Right atrium auricular region (tissue), 2 donors: ENCODE data around the gene CADPS. TPM values are rescaled to one million over a fixed set of nuclear protein-coding genes. Genes with fewer than 3 reads are reported as not detected.

Experiments
- DNase-seq: peaks from one replicate; pipeline ENCODE4 v3.0.0-alpha.2; 2019; ENCODE audit warnings: low spot score
- H3K27ac ChIP-seq, 2 donors: fragments of 200-600 bp; sonication (generic); 1 replicate in 1 of 2; 2 replicates in 1 of 2; pipeline ENCODE4 v1.5.1; 2016 to 2019
- H3K27me3 ChIP-seq, 2 donors: fragments of 200-600 bp; sonication (generic); one replicate each; pipeline versions ENCODE4 v1.5.1 to v1.6.0; 2017 to 2019
- H3K36me3 ChIP-seq: fragments of 200-600 bp; sonication (generic); one replicate; pipeline ENCODE4 v1.5.1; 2016
- H3K4me1 ChIP-seq, 2 donors: fragments of 200-600 bp; sonication (generic); one replicate each; pipeline versions ENCODE4 v1.5.1 to v1.6.0; 2017 to 2019
- H3K4me3 ChIP-seq, 2 donors: fragments of 200-600 bp; sonication (generic); 1 replicate in 1 of 2; 2 replicates in 1 of 2; pipeline ENCODE4 v1.5.1; 2017 to 2019; ENCODE audit warnings: mild to moderate bottlenecking in 1 of 2, moderate library complexity in 1 of 2
- H3K9me3 ChIP-seq, 2 donors: fragments of 200-600 bp; sonication (generic); one replicate each; pipeline ENCODE4 v1.5.1; 2019
- CTCF ChIP-seq, 2 donors: fragments of 200-600 bp; sonication (generic); IDR thresholded peaks; one replicate each; pipeline ENCODE4 v1.5.1; 2019; ENCODE audit warnings: antibody characterized with exemption in 2 of 2
- total RNA-seq, 2 donors: library from RNA; depleted of rRNA; stranded (reverse); fragments of >200 nt; gene quantifications; one replicate each; pipeline ENCODE4 v1.1.0, GENCODE V29; 2016

Gene CADPS
- total RNA-seq, 2 donors from 2014 or later, result 16.1 to 48.2 TPM

DNA sequence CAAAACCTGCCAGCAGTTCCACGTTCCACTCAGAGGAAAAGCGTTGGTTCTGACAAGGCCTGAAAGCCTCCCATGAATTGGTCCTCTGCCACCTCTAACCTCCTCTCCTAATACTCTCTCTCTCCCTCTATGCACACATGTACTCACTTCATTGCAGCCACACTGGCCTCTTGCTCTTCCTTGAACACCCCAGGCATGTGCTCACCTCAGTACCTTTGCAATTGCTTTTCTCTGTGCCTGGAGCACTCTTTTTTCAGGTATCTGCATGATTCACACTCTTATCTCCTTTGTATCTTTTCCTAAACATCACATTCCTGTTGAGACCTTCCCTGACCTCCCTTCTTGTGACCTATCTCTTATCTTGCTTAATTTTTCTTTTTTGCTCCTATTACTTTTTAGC lies 323.7 kb downstream of the CADPS start:
- DNase-seq, result no peak
- Histone ChIP-seq H3K27ac (no peak overlapping the region), H3K36me3 (no peaks in the 10 kb centered on the region), H3K4me3 (no peak overlapping the region), H3K4me1 (no peaks in the 10 kb centered on the region), H3K27me3 (no peaks in the 10 kb centered on the region), H3K9me3 (no peaks in the 10 kb centered on the region)
- no peak for TF ChIP-seq CTCF (IDR thresholded peaks at IDR 0.05)

DNA sequence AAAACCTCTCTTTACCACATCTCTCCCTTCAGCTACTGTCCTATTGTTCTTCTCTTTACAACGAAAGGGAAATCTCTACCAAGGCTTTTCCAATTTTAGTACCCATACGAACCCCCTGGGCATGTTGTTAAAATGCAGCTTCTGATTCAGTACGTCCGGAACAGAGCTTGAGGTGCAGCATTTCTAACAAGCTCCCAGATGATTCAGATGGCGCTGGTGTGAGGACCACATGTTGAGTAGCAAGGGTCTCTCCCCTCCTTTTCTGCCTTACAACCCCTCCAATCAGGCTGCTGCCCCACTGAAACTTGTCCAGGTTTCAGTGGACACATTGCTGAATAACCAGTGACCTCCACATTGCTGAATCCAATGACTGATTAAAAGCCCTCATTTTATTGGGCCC lies 324.8 kb downstream of the CADPS start:
- Histone ChIP-seq H3K27ac (no peak overlapping the region), H3K36me3 (no peaks in the 10 kb centered on the region), H3K4me1 (no peaks in the 10 kb centered on the region), H3K4me3 (no peak overlapping the region), H3K9me3 (no peaks in the 10 kb centered on the region), H3K27me3 (no peaks in the 10 kb centered on the region)
- DNase-seq, result no peak
- no peak for TF ChIP-seq CTCF (IDR thresholded peaks at IDR 0.05)

DNA sequence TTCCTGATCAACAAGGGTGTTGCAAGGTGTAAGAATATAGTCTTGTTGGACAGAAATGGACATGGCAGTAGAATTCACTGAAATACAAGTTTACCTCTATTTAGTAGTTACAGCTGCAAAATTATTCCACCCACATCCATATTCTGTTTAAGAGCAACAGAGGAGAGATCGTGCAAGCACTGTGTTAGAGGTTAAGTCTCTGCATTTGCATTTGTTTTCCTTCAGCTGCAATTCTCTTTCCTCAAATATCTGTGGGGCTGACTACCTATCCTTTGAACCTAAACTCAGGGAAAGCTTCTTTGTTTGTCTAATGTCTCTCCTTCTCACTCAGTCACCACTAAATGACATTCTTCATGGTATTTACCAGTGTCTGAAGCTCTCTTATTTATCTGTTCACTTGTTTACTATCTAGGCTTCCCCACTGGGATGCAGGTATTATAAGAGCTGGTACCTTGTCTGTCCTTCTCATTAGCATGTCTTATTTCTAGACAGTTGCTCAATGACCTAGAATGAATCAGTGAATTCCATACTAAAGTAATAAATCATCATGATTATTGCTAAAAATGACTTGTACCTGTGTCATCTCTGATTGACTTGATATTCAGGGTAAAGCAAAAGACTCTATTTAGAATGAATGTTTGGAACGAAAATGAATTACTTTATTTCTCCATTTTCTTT lies 326.5 kb downstream of the CADPS start:
- Histone ChIP-seq H3K27ac (no peak overlapping the region), H3K27me3 (no peaks in the 10 kb centered on the region), H3K36me3 (no peaks in the 10 kb centered on the region), H3K4me1 (no peaks in the 10 kb centered on the region), H3K9me3 (no peaks in the 10 kb centered on the region), H3K4me3 (no peak overlapping the region)
- TF ChIP-seq CTCF (IDR thresholded peaks at IDR 0.05), result no peak
- no peak for DNase-seq

GRCh38 chr3:62546266-62546665 lies 328.9 kb downstream of the CADPS start:
- H3K27ac ChIP-seq, result no peak overlapping the region

GRCh38 chr3:62542185-62542584 lies 333.0 kb downstream of the CADPS start:
- H3K27ac ChIP-seq, result no peak overlapping the region
- H3K4me3 ChIP-seq, result no peak overlapping the region
- H3K4me1 ChIP-seq, result no peaks in the 10 kb centered on the region
- no peaks in the 10 kb centered on the region for H3K27me3 ChIP-seq
- no peaks in the 10 kb centered on the region for H3K36me3 ChIP-seq
- no peak for TF ChIP-seq CTCF (IDR thresholded peaks at IDR 0.05)
- H3K9me3 ChIP-seq, result no peaks in the 10 kb centered on the region
- DNase-seq, result no peak

More at GRCh38 chr3:62546266-62546665, 328.9 kb downstream of the CADPS start:
- no peaks in the 10 kb centered on the region for H3K9me3 ChIP-seq
- no peak for DNase-seq
- no peak overlapping the region for H3K4me3 ChIP-seq
- H3K36me3 ChIP-seq, result no peaks in the 10 kb centered on the region
- no peaks in the 10 kb centered on the region for H3K27me3 ChIP-seq
- H3K4me1 ChIP-seq, result no peaks in the 10 kb centered on the region
- TF ChIP-seq CTCF (IDR thresholded peaks at IDR 0.05), result no peak

DNA sequence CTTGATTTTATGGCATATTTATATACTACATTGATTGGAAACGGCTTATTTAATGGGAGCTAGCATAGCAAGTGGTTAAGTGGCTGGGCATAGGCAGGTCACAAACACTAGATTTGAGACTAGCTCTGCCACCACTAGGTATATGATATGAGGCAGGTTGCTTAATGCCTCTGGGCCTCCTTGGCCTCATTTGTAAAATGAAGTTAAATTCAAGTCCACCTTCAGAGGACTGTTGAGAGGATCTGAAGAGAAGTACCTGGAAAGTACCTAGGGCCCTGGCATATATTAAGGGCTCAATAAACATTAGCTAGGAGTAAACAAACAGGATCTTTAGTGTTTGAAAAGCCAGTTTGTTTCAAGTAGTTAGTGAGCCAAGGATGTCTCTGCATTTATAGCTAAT lies 335.5 kb downstream of the CADPS start:
- H3K27me3 ChIP-seq, result no peaks in the 10 kb centered on the region
- no peak for DNase-seq
- no peaks in the 10 kb centered on the region for H3K4me1 ChIP-seq
- no peak overlapping the region for H3K27ac ChIP-seq
- H3K9me3 ChIP-seq, result no peaks in the 10 kb centered on the region
- H3K4me3 ChIP-seq, result no peak overlapping the region
- no peaks in the 10 kb centered on the region for H3K36me3 ChIP-seq
- TF ChIP-seq CTCF (IDR thresholded peaks at IDR 0.05), result no peak
